ENCODE results near the gene METTL18. TPM values are rescaled to one million over a fixed set of nuclear protein-coding genes. Genes with fewer than 3 reads are reported as not detected.

Gene METTL18
- polyA plus RNA-seq, 6 donors from 2014 or later, result 22.6 to 36.2 (median 29.1) TPM

- Mint-ChIP-seq H3K36me3 (peaks cover 0 to 15% of the 10 kb centered on the region in 2 donors), H3K9me3 (no peaks in the 10 kb centered on the region), H3K27me3 (no peaks in the 10 kb centered on the region), H3K4me1 (no peaks in the 10 kb centered on the region), H3K4me3 (no peak overlapping the region), H3K27ac (peak overlapping the region in 2 of 6 donors; percentile 58)
- ATAC-seq (ENCODE audit: low read depth in 2 of 2), result no peak
- DNase-seq, result peak; percentile 30
These were observed 14.8 kb upstream of the METTL18 start for GRCh38 chr1:169809370-169810095.

GRCh38 chr1:169804941-169805340, 10.2 kb upstream of the METTL18 start:
- Mint-ChIP-seq H3K36me3 (peaks cover 0 to 13% of the 10 kb centered on the region in 2 donors), H3K4me3 (no peak overlapping the region), H3K9me3 (no peaks in the 10 kb centered on the region), H3K4me1 (no peaks in the 10 kb centered on the region), H3K27me3 (no peaks in the 10 kb centered on the region), H3K27ac (no peak overlapping the region)
- ATAC-seq (ENCODE audit: low read depth in 2 of 2), result no peak
- no peak for DNase-seq

- no peak overlapping the region for H3K27ac Mint-ChIP-seq
- peaks cover 0 to 13% of the 10 kb centered on the region in 2 donors for H3K36me3 Mint-ChIP-seq
- H3K4me3 Mint-ChIP-seq, result no peak overlapping the region
- no peaks in the 10 kb centered on the region for H3K4me1 Mint-ChIP-seq
- ATAC-seq (ENCODE audit: low read depth in 2 of 2), result no peak
- no peak for DNase-seq
- no peaks in the 10 kb centered on the region for H3K9me3 Mint-ChIP-seq
- no peaks in the 10 kb centered on the region for H3K27me3 Mint-ChIP-seq
These were observed 8.2 kb upstream of the METTL18 start for GRCh38 chr1:169802888-169803287.

GRCh38 chr1:169797281-169797680, 2.6 kb upstream of the METTL18 start:
- Mint-ChIP-seq H3K9me3 (no peaks in the 10 kb centered on the region), H3K4me3 (peak overlapping the region in 3 of 8 donors; percentile 13 to 100 (median 99)), H3K4me1 (peaks cover 25 to 37% (median 34%) of the 10 kb centered on the region in 3 donors), H3K27me3 (no peaks in the 10 kb centered on the region), H3K36me3 (peaks cover 4 to 9% of the 10 kb centered on the region in 2 donors), H3K27ac (no peak overlapping the region)
- DNase-seq, result no peak
- no peak for ATAC-seq (ENCODE audit: low read depth in 2 of 2)

- H3K4me1 Mint-ChIP-seq, result peaks cover 30 to 46% (median 34%) of the 10 kb centered on the region in 3 donors
These were observed 1.6 kb upstream of the METTL18 start for GRCh38 chr1:169796274-169796810.

GRCh38 chr1:169795687-169796086, 980 bp upstream of the METTL18 start:
- peaks cover 4 to 9% of the 10 kb centered on the region in 2 donors for H3K36me3 Mint-ChIP-seq
- H3K4me3 Mint-ChIP-seq, result peak overlapping the region; percentile 95 to 100 (median 99)
- ATAC-seq (ENCODE audit: low read depth in 2 of 2), result no peak
- H3K27ac Mint-ChIP-seq, result peak overlapping the region in 5 of 6 donors; percentile 57 to 100 (median 97)
- H3K27me3 Mint-ChIP-seq, result no peaks in the 10 kb centered on the region
- H3K9me3 Mint-ChIP-seq, result no peaks in the 10 kb centered on the region
- H3K4me1 Mint-ChIP-seq, result peaks cover 30 to 52% (median 34%) of the 10 kb centered on the region in 3 donors
- DNase-seq, result no peak

More at GRCh38 chr1:169796274-169796810, 1.6 kb upstream of the METTL18 start:
- Mint-ChIP-seq H3K27ac (peak overlapping the region in 1 of 6 donors; percentile 29), H3K36me3 (peaks cover 4 to 9% of the 10 kb centered on the region in 2 donors), H3K9me3 (no peaks in the 10 kb centered on the region), H3K27me3 (no peaks in the 10 kb centered on the region), H3K4me3 (peak overlapping the region; percentile 3 to 100 (median 97))
- ATAC-seq (ENCODE audit: low read depth in 2 of 2) (no peak), DNase-seq (no peak)

GRCh38 chr1:169793730-169794129, 977 bp downstream of the METTL18 start:
- ATAC-seq (ENCODE audit: low read depth in 2 of 2) (no peak), DNase-seq (no peak)
- Mint-ChIP-seq H3K4me3 (peak overlapping the region; percentile 55 to 100 (median 99)), H3K4me1 (peaks cover 34 to 63% (median 34%) of the 10 kb centered on the region in 3 donors), H3K9me3 (no peaks in the 10 kb centered on the region), H3K36me3 (peaks cover 4 to 9% of the 10 kb centered on the region in 2 donors), H3K27me3 (no peaks in the 10 kb centered on the region), H3K27ac (peak overlapping the region in 3 of 6 donors; percentile 9 to 95 (median 46))

GRCh38 chr1:169788402-169788801, 6.3 kb downstream of the METTL18 start:
- DNase-seq (no peak), ATAC-seq (ENCODE audit: low read depth in 2 of 2) (no peak)
- no peaks in the 10 kb centered on the region for H3K9me3 Mint-ChIP-seq
- H3K4me3 Mint-ChIP-seq, result no peak overlapping the region
- H3K27me3 Mint-ChIP-seq, result peaks cover 17 to 24% (median 19%) of the 10 kb centered on the region in 3 donors
- H3K27ac Mint-ChIP-seq, result no peak overlapping the region
- H3K4me1 Mint-ChIP-seq, result peaks cover 7 to 38% (median 12%) of the 10 kb centered on the region in 3 donors
- H3K36me3 Mint-ChIP-seq, result peaks cover 4 to 9% of the 10 kb centered on the region in 2 donors

GRCh38 chr1:169786974-169787373, 7.7 kb downstream of the METTL18 start:
- ATAC-seq (ENCODE audit: low read depth in 2 of 2) (no peak), DNase-seq (no peak)
- H3K27me3 Mint-ChIP-seq, result peaks cover 24 to 38% (median 32%) of the 10 kb centered on the region in 3 donors
- H3K9me3 Mint-ChIP-seq, result no peaks in the 10 kb centered on the region
- no peak overlapping the region for H3K27ac Mint-ChIP-seq
- H3K4me3 Mint-ChIP-seq, result no peak overlapping the region
- H3K4me1 Mint-ChIP-seq, result peaks cover 0 to 24% (median 5%) of the 10 kb centered on the region in 3 donors
- peaks cover 0 to 4% of the 10 kb centered on the region in 2 donors for H3K36me3 Mint-ChIP-seq

GRCh38 chr1:169785267-169785666, 9.4 kb downstream of the METTL18 start:
- H3K27ac Mint-ChIP-seq, result no peak overlapping the region
- DNase-seq, result no peak
- no peaks in the 10 kb centered on the region for H3K9me3 Mint-ChIP-seq
- no peak overlapping the region for H3K4me3 Mint-ChIP-seq
- peaks cover 26 to 40% (median 34%) of the 10 kb centered on the region in 3 donors for H3K27me3 Mint-ChIP-seq
- H3K4me1 Mint-ChIP-seq, result peaks cover 0 to 7% (median under 1%) of the 10 kb centered on the region in 3 donors
- peaks cover 0 to 4% of the 10 kb centered on the region in 2 donors for H3K36me3 Mint-ChIP-seq
- no peak for ATAC-seq (ENCODE audit: low read depth in 2 of 2)

- Mint-ChIP-seq H3K4me3 (no peak overlapping the region), H3K27ac (no peak overlapping the region), H3K9me3 (no peaks in the 10 kb centered on the region), H3K36me3 (peaks cover 0 to 4% of the 10 kb centered on the region in 2 donors), H3K27me3 (peaks cover 26 to 40% (median 34%) of the 10 kb centered on the region in 3 donors), H3K4me1 (no peaks in the 10 kb centered on the region)
- DNase-seq (no peak), ATAC-seq (ENCODE audit: low read depth in 2 of 2) (no peak)
These were observed 10.6 kb downstream of the METTL18 start for GRCh38 chr1:169784102-169784501.

- DNase-seq (no peak), ATAC-seq (ENCODE audit: low read depth in 2 of 2) (no peak)
- no peak overlapping the region for H3K27ac Mint-ChIP-seq
- H3K4me3 Mint-ChIP-seq, result no peak overlapping the region
- no peaks in the 10 kb centered on the region for H3K4me1 Mint-ChIP-seq
- peaks cover 26 to 40% (median 33%) of the 10 kb centered on the region in 3 donors for H3K27me3 Mint-ChIP-seq
- H3K9me3 Mint-ChIP-seq, result peaks cover 0 to 4% (median 0%) of the 10 kb centered on the region in 7 donors
- peaks cover 0 to 4% of the 10 kb centered on the region in 2 donors for H3K36me3 Mint-ChIP-seq
These were observed 12.1 kb downstream of the METTL18 start for GRCh38 chr1:169782596-169782995.

GRCh38 chr1:169779970-169780369, 14.7 kb downstream of the METTL18 start:
- peaks cover 0 to 4% of the 10 kb centered on the region in 2 donors for H3K36me3 Mint-ChIP-seq
- peaks cover 19 to 31% (median 31%) of the 10 kb centered on the region in 3 donors for H3K27me3 Mint-ChIP-seq
- H3K4me3 Mint-ChIP-seq, result no peak overlapping the region
- peaks cover 0 to 4% (median 0%) of the 10 kb centered on the region in 7 donors for H3K9me3 Mint-ChIP-seq
- no peak for ATAC-seq (ENCODE audit: low read depth in 2 of 2)
- no peaks in the 10 kb centered on the region for H3K4me1 Mint-ChIP-seq
- H3K27ac Mint-ChIP-seq, result no peak overlapping the region
- DNase-seq, result no peak

- Mint-ChIP-seq H3K27ac (peak overlapping the region in 1 of 6 donors; percentile 83), H3K36me3 (peaks cover 0 to 4% of the 10 kb centered on the region in 2 donors), H3K27me3 (peaks cover 10 to 26% (median 22%) of the 10 kb centered on the region in 3 donors), H3K4me1 (no peaks in the 10 kb centered on the region), H3K9me3 (peaks cover 0 to 4% (median 0%) of the 10 kb centered on the region in 7 donors), H3K4me3 (no peak overlapping the region)
- DNase-seq, result no peak
- ATAC-seq (ENCODE audit: low read depth in 2 of 2), result no peak
These were observed 15.6 kb downstream of the METTL18 start for GRCh38 chr1:169779150-169779549.

Data from naive B cell (primary cell).